NCI-H1436 treated with DMSO at 0.1 percent for 48 hours (cell line): ENCODE results near the gene RPS16.
A peak's percentile ranks its signal among the peaks of the same experiment; 100 is the strongest.

Source experiments
- DNase-seq: peaks from one replicate; lab custom pipeline; 2025; lab: John Stamatoyannopoulos, UW

The RPS16 gene

DNA sequence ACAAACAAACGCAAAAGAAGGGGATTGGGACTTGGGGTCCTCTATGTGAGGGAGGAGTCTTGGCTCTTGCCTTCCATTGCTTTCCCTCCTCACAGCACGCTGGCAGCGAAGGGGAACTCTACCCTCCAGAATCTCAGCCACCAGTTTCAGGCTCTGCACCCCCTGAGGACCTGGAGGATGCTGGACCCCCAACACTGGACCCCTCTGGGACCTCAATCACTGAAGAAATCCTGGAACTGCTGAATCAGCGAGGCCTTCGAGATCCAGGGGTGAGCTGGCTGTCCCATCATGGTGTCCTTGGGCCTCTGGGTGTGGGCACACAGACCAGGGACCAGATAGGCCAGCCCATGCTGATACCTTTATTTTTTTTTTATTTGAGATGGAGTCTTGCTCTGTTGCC lies 13.7 kb downstream of the RPS16 start:
- no peak for DNase-seq

DNA sequence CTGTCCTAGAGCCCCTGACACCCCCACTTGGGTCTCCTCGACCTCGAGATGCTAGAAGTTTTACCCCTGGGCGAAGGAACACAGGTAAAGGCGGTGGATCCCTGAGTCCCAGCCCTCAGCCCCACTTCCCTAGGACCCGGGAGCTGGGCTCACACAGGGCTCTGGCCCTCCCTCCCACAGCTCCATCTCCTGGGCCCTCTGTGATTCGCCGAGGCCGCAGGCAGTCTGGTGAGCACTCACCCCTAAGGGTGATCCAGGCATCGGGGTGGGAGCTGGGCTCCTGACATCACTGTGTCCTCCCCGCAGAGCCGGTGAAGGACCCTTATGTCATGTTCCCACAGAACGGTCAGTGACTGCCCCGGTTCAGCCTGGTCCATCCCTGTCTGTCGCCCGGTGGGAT lies 15.0 kb downstream of the RPS16 start:
- no peak for DNase-seq

DNA sequence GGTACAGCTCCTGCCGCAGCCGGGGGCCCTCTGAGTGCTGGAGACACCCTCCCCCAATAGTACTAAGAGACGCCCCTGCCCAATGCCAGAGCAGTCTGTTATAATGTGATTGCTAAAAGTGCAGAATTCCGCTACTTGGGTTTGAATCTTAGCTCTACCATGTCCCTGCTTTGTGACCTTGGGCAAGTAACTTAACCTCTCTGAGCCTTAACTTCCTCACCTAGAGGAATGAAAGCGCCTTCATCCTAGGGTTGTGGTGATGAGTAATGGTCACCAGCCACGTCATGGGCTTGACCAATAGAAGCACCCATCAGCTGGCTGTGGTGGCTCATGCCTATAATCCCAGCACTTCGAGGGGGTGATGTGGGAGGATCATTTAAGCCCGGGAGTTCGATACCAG lies 16.7 kb downstream of the RPS16 start:
- DNase-seq = no peak

DNA sequence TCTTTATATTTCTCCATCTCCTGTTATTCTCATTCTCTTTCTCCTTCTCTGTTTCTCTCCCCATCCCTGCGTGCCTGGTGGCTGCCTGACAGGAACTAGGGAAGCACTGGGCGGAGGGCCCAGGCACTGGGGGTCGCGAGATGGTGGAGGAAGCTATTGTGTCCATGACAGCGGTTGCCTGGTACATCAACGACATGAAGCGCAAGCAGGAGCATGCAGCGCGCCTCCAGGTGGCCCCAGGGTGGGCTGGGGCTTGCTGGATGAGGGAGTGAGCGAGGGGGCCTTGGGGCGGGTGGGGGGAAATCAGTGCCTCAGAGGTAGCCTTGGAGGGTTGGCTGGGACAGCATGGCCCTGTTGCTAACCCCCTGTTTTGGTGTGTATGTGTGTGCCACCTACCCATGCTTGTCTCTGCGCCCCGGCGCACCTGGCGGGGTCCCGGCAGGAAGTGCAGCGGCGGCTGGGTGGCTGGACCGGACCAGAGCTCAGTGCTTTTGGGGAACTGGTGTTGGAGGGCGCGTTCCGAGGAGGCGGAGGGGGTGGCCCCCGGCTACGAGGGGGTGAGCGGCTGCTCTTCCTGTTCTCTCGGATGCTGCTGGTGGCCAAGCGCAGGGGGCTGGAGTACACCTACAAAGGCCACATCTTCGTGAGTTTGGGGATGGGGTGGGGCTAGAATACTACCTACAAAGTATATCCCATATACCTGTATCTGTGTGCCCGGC lies 18.1 kb downstream of the RPS16 start:
- DNase-seq = no peak

DNA sequence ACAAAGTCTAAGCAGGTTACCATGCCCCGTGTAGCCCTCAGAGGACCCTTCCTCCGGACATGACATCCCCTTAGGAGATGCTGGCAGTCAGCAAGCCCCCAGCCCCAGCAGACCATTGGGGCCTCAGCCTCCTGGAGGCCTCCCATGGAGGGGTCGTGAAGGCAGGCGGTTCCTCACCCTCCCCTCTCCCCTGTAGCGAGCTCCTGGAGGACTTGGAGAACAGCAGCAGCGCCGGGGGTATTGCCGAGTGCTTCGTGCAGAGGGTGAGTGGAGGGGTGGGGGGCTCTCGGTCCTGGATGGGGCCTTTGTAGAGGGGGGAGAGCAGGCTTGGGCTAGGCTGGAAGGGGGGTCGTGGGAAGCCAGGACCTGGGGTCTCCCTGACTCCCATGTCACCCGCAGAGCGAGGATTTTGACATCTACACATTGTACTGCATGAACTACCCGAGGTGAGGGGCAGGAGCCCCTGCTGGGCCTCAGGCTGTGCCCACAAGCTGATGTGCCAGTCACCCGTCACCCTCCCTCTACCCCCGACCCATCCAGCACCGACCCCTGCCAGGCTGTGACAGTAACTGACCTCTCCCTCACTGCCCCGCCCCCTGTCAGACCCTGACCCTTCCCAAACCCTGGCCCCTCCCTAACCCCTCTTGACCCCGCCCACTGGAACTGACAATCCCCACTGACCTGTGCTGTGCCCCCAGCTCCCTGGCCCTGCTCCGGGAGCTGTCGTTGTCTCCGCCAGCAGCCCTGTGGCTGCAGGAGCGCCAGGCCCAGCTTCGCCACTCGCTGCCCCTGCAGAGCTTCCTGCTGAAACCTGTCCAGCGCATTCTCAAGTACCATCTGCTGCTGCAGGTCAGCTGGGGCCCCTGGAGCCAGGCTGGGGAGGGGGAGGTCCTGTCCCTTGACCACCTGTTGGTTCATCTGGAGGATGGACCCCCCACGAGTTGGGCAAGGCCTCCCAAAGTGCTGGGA lies 19.3 kb downstream of the RPS16 start:
- no peak for DNase-seq

DNA sequence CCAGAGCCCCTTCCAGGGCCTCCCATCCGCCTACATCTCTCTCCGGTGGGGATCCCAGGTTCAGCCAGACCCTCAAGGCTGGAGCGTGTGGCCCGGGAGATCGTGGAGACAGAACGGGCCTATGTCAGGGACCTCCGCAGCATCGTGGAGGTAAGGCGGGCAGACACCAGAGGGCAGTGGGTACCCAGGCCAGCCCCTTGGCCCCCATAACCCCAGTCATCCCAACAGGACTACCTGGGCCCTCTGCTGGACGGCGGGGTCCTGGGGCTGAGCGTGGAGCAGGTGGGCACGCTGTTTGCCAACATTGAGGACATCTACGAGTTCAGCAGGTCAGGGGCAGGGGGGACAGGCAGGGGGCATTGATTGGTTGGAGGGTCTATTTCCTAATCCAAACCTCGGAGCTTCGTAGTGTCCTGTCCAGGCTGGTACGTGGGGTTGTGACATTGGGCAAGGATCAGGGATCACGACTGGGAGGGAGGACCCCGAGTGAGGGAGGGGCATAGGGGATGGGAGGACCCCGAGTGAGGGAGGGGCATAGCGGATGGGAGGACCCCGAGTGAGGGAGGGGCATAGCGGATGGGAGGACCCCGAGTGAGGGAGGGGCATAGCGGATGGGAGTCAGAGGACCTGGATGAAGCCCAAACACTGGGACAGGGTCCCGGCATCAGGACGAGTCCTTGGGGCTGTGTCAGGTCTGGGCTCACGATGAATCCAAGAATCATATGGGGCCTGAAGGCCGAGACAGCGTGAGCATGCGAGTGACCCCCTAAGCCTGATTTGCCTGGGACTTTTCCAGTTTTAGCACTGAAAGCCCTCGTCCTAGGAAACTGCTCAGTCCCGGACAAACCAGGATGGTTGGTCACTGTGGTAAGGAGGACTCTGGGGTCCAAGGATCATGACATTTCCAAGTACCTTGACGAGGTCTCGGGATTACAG lies 20.4 kb downstream of the RPS16 start:
- no peak for DNase-seq

DNA sequence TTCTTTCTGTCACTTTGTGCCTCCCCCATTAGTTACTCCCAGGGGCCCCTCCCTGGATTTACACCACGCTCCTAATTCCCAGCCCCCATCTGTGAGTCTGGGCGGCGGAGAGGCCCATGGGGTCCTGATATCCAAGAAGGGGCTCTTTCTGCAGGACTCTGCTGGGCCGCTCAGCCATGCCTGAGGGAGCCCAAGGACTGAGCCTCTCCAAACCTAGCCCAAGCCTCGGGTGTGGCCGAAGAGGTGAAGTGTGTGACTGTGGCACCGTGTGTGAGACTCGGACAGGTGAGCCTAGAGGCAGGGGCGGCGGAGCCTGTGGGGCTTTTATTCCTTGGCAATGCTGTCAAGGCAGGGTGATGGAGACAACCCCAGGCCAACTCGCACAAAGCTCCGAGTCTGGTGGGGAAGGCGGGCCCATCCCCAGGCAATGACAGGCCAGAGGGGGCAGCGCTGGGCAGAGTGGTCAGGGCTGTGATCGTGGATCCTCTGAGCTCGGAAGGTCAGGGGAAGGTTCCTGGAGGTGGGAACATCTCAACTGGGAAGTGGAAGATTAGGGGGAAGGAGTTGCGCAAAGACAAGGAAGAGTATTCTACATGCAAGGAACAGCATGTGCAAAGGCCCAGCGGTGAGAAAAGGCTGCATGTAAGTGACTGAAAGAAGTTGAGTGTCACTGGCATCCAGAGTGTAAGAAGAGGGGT lies 21.7 kb downstream of the RPS16 start:
- DNase-seq = no peak

DNA sequence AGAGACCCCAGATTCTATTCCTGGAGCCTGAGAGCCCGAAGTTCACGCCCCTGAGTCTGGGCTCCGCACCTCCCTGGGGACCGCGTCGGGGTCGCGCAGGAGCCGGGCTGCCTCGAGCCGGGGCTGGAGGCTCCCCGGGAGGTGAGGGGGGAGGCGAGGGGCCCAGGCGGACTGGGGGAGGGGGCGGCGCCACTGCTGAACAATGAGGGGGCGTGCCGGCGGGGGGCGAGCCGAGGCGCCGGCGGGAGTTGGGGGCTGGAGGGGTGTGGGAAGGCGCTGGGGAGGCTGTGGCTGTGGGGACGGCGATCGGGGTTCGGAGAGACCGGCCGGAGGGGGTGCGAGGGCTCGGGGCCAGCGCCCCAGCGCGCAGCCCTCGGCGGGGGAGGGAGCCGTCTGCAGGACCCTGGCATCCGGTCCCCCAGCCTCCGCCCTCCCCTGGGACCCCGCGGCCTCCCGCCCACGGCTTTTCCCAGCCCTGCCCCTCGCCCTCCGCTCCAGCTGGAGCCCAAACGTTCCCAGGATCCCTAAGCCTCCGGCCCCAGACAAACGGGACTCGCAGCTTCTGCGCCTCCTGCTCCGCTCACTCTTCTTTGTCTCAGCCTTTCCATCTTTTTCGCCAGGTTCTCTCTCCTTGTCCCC lies 22.4 kb downstream of the RPS16 start:
- no peak for DNase-seq

DNA sequence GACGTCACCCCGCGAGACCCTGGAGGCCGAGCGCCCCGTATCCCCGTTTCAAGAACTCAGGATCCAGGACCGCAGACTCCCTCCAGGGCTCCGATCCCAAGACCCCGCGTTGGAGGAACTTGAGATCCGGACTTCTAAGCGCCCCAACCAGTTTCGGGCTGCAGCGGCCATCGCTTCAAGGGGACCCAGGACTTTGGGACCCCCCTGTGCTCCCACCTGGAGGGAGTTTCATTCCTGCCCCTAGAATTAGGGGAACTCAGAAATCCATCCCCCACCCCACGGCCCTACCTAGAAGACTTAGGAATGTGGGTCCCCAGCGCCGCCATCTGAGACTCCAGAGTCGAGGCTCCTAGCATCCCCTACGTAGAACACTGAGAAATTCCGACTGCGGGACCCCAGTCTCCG lies 22.9 kb downstream of the RPS16 start:
- no peak for DNase-seq

DNA sequence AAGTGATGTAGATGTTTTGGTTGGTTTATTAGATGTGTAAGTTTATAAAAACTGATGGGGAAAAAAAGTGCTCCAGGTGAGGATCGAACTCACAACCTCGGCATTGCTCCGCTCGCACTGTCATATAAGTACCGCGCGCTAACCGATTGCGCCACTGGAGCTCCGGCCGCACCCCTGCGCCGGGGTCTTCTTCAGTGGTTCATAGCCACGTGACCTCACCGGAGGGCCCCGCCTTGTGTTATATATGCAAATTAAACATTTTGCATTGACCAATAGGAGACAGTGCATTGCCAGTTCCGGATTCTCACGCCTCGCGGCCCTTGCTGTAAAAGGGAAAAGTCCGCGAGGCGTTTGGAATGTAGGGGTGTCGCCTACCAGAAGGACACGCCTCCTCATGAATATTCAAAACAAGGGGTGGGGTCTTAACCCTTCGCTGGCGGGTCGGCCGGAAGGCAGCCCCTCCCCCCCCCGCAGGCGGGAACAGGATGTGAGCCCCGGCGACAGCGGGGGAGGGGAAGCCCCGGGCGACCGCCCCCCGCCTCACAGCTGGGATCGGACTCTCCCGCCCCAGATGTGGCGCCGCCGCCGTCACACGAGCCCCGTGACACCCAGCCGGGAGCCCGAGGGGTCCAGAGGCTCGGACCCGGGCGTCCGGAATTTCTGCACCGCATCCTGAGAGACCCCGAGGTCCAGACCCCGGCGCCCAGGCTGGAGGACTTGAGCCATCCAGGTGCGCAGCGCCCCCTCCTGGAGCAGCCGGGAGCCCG lies 23.5 kb downstream of the RPS16 start, which contains the start of gene PLEKHG2:
PLEKHG2 (plus strand) TSS at position 570 of the 767 bp plus-strand sequence. CDS start 1,418 bp downstream, outside the sequence.
- peak; percentile 98 for DNase-seq

DNA sequence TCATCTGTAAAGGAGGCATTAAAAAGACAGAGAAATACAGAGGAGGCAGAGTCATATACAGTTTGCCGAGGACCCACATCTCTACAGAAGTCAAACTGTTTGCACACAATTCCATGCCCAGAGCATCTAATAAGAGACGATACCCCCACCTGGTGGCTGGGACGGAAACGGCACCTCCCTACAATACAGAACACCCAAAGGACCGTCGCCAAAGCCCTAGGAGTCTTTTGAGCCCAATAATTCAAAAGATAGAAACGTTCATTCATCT lies 24.0 kb downstream of the RPS16 start:
- peak; percentile 88 for DNase-seq

DNA sequence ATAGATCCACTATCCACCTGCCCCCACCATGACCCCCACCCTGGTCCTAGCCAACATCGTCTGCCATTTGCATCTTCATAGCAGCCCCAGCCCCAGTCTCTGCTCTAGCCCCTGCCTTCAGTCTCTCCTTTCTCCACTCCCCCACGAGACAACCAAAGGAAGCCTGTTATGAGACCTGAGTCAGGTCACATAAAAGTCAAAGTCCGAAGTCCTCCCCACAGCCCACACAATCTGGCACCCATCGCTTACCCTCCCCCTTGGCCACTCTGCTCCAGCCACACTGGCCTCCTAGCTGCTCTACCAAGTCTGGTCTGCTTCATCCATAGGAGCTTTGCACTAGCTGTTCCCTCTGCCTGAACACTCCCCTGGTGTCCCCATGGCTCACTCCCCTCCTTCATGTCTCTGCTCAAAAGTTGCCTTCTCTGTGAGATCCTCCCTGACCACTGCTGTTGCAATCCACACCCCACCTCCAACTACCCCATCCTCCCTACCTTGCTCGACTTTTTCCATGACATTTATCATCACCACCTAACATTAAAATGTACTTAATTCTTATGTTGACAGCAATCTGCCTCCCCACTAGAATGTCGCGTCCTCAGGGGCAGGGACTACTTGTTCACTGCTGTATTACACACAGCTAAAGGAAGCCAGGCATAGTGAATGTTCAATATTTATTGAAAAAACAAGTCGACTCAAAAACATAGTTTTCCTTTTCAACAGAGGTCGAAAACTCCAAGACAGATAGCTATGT lies 24.5 kb downstream of the RPS16 start:
- no peak for DNase-seq

DNA sequence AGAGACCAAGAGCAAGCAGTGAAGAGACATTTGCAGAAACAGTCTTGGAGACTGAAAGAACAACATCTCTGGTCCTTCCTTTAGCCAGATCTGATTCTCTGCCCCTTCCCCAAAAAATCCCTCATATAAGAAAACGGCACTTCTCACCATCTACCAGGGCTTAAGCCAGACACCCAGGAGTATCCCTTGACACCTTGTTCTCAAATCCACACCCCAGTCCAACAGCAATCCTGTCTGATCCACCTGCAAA lies 25.0 kb downstream of the RPS16 start:
- no peak for DNase-seq

DNA sequence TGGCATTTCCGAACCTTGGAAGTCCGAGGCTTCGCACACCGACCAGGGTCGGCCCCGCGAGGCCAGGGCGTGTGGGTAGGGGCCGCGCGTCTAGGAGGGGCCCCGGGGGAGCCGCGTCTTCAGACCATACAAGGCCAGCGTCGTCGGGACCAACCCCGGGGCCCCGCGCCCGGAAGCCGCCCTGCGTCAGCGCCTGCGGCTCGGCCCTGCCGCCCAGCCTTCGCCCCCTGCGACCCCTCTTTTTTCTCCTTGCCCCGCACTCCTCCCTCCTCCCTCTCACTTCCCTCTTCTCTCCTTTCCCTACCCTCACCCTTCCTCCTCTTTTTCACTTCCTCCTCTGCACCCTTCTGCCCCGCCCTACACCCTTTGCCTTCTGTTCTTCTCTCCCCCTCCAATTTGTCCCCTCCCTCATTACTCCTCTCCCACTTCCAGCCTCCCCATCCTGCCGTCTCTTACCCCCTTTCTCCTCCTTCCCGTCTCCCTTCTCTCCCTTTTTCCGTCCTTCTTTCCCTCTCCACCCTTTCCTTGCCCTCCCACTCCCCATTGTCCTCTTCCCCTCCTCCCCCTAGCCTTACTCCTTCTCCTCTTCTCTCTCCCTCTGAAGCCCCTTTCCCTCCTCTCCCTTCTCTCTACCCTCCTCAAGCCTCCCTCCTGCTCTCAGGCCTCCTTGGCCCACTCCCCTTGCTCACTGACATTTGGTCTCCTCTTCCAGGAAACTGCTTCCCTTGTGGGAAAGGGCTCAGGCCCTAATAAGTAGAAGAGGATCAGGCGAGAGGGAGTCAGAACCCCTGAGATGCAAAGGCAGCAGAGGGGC lies 25.5 kb downstream of the RPS16 start:
- DNase-seq = no peak

DNA sequence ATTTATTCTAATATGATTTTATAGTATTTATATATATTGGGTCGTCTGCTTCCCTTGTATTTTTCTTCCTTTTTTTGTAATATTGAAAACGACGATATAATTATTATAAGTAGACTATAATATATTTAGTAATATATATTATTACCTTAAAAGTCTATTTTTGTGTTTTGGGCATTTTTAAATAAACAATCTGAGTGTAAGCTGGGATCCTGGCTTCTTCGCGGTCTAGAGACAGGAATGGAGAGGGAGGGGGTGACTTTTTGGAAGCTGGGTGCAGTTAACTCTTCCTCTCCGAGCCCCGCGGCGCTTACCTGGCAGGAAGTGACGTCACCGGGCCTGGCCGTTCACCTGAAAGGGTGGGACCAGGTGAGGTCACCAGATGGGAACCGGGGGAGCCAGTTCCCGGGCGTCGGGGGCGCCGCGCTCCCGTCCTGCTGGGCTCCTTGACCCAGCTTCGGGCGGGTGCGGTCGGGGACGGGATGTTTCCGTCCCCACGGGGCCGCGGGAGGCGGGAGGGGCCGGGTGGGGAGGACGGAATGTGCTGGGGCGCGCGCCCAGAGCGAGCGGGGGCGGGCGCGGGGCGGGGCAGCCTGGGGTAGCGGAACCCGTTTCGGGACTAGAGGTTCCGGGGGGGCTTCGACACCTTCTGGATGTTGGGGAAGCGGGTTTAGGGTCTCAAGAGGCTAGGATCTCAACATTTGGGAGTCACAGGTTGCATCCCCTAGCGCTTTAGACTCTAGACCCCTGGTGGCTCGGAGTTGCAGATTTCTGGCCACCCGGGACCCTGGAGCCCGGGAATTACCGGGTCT lies 26.3 kb downstream of the RPS16 start:
- peak; percentile 61 for DNase-seq

DNA sequence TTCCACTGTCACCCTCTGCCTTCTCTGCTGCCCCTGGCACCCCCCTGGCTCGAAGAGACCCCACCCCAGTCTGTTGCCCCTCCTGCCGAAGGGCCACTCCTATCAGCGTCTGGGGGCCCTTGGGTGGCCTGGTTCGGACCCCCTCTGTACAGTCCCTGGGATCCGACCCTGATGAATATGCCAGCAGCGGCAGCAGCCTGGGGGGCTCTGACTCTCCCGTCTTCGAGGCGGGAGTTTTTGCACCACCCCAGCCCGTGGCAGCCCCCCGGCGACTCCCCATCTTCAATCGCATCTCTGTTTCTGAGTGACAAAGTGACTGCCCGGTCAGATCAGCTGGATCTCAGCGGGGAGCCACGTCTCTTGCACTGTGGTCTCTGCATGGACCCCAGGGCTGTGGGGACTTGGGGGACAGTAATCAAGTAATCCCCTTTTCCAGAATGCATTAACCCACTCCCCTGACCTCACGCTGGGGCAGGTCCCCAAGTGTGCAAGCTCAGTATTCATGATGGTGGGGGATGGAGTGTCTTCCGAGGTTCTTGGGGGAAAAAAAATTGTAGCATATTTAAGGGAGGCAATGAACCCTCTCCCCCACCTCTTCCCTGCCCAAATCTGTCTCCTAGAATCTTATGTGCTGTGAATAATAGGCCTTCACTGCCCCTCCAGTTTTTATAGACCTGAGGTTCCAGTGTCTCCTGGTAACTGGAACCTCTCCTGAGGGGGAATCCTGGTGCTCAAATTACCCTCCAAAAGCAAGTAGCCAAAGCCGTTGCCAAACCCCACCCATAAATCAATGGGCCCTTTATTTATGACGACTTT lies 27.1 kb downstream of the RPS16 start:
- DNase-seq = no peak

DNA sequence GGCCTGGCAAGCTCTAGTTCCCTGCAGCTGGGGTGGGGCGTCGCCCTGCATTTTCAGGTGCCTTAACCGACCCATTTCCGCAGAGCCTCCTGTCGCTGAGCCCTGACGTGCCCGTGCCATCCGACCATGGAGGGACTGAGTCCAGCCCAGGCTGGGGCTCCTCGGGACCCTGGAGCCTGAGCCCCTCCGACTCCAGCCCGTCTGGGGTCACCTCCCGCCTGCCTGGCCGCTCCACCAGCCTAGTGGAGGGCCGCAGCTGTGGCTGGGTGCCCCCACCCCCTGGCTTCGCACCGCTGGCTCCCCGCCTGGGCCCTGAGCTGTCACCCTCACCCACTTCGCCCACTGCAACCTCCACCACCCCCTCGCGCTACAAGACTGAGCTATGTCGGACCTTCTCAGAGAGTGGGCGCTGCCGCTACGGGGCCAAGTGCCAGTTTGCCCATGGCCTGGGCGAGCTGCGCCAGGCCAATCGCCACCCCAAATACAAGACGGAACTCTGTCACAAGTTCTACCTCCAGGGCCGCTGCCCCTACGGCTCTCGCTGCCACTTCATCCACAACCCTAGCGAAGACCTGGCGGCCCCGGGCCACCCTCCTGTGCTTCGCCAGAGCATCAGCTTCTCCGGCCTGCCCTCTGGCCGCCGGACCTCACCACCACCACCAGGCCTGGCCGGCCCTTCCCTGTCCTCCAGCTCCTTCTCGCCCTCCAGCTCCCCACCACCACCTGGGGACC lies 27.9 kb downstream of the RPS16 start:
- DNase-seq = no peak
